GM21576 (cell line): ENCODE results near the gene NDUFS2.
"Not testable (repeated sequence)": the region's sequence is repeated elsewhere in the genome, so short reads cannot be mapped to it uniquely, and the experiment has no call there.

Experiments
- ATAC-seq: cut with Tn5 transposase; IDR thresholded peaks from one replicate; pipeline ENCODE4 v1.9.1; 2021; ENCODE audit warnings: mild to moderate bottlenecking, moderate library complexity; ENCODE audit not compliant: unreplicated experiment

The NDUFS2 gene

GRCh38 chr1:161218301-161219077, 16.3 kb downstream of the NDUFS2 start:
- no peak for ATAC-seq

- ATAC-seq: no peak
Observed at GRCh38 chr1:161219078-161219892, 17.1 kb downstream of the NDUFS2 start.

DNA sequence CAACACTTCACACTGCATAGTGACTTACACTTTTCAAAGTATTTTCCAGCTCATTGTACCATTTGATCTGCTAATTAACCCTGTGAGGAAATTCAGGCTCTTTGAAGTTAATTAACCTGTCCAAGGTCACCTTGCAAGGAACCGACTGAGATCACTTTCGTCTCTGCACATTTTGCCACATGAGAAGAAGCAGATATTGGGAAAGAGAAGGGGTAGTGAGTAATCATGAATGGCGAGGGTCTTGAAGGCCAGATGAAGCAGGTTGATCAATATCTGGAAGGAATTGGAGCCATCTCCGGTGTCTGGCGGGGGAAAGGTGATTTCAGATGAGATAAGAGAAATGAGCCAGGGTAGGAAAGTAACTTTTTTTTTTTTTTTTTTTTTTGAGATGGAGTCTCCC, 17.8 kb downstream of the NDUFS2 start:
- no peak for ATAC-seq

- ATAC-seq: no peak
Observed at GRCh38 chr1:161222175-161223019, 20.2 kb downstream of the NDUFS2 start.

- no peak for ATAC-seq
Observed at GRCh38 chr1:161223805-161224694, 21.9 kb downstream of the NDUFS2 start.

GRCh38 chr1:161224695-161225087, 22.5 kb downstream of the NDUFS2 start:
- ATAC-seq: not testable (repeated sequence)

GRCh38 chr1:161225178-161225533, 23.0 kb downstream of the NDUFS2 start:
- no peak for ATAC-seq

DNA sequence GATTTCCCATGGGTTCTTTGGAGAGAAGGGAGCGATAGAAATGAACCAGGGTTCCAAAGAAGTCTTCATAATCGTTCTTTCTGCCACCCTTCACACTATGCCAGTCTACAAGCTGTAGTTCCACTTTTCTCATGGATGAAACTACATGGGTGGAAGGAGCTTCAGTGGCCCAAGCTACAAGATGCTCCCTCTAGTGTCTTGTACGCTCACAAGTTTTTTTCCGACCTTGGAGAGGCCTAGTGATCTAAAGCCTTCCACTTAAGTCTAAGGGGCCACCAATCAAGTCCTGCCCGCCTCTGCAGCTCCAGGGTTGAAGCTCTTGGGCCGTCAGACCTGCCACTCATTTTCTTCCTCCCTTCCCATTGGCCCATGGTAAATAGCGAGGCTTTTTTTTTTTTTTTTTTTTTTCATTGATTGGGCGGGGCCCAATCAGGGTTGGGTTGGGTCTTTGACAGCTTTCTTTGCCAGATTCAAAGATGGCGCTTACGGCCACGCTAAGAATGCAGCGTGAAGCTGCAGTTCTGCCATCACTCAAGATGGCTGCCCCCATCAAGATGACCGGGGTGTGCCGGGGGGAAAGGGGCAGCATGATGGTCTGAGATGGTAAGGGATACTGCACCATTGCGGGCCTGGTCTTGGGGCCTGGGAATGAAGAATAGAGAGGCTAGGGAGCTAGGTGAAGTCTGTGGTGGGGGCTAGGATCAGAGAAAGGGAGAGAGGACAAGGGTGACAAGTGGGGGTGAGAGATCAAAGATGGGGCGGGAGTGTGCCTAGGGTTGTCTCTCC, 23.6 kb downstream of the NDUFS2 start, which contains the start of gene TOMM40L:
Gene TOMM40L, plus strand, starts transcription at position 527 of the 786 bp plus-strand sequence. CDS start 430 bp downstream, outside the sequence.
- peak; percentile 95 for ATAC-seq

DNA sequence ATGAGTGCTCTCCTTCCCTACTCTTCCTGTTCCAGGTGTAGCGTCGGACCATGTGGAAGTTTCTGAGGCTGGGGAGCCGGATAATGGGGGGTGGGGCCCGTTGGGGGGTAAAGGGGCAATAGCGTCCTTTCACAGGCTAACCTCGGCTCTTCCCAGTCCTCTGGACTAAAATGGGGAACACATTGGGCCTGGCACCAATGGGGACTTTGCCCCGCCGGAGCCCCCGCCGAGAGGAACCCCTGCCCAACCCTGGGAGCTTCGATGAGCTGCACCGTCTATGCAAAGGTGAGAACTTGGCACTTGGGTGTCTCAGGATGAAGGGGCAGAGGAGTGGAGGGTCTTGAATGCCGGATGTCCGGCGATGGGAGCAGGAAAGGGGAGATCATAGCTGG, 24.1 kb downstream of the NDUFS2 start:
- no peak for ATAC-seq

GRCh38 chr1:161226759-161227158, 24.6 kb downstream of the NDUFS2 start:
- ATAC-seq: no peak

- ATAC-seq: peak; percentile 30
Observed at GRCh38 chr1:161227196-161227871, 25.2 kb downstream of the NDUFS2 start.

GRCh38 chr1:161228032-161228431, 25.9 kb downstream of the NDUFS2 start:
- ATAC-seq: no peak

DNA sequence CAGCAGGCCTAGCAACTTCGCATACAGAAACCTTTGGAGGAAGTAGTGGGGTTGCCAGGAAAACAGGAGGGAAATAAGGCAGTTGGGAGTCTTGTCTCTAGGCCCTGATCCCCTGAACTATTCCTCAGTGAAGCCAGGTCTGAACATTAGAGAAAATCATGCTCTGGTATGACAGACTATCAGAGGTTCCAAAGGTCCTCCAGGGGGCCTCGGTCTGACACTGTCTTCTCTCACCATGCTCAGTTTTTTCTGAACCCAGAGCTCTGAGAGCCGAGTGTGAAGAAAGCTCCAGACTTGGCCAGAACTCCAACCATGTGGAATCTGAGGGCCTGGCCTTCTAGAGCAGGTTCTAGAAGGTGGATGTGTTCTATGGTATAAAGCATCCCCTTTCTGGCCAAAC, 27.7 kb downstream of the NDUFS2 start:
- no peak for ATAC-seq

GRCh38 chr1:161230762-161231161, 28.6 kb downstream of the NDUFS2 start:
- no peak for ATAC-seq

GRCh38 chr1:161233102-161233501, 30.9 kb downstream of the NDUFS2 start:
- ATAC-seq: no peak

DNA sequence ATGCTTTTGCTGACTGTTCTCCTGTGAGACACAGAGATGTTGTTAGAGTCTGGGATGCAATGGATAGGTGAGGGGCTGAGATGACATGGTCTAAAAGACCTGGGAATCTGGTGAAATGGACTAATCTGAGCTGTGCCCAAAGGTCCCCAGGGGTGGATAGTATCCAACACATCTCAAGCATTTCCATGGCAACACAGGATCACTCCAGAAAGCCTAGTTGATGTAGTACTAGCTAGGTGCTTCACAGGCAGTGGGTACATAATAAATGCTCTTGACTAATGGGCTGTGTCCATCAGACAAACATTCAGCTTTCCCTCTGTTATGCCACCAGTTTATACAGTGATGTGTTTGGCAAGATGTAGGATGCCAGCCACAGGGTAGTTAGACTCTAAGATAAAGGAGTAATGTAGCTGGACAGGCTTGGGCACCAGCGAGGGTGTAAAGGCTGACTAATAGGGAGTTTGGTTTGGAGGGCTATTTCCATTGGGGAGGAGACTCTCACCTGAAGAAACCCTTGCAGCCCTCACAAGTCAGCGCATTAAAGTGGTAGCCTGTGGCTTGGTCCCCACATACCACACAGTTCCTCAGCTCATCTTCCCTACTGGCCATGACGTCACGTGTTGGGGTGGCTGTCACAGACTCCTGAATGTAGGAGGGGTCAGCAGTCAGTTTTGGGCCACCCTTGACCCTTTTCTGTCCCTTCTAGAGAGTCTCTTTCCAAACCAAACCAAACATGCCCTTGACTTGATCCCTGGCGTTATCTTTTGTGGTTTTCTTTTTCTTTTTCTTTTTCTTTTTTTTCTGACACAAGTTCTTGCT, 34.0 kb downstream of the NDUFS2 start:
- ATAC-seq: no peak

- no peak for ATAC-seq
Observed at GRCh38 chr1:161238039-161238473, 35.9 kb downstream of the NDUFS2 start, which contains the start of gene NR1I3. NR1I3 (minus strand) TSS chr1:161238203; CDS start chr1:161236565, 1,638 bp downstream.

DNA sequence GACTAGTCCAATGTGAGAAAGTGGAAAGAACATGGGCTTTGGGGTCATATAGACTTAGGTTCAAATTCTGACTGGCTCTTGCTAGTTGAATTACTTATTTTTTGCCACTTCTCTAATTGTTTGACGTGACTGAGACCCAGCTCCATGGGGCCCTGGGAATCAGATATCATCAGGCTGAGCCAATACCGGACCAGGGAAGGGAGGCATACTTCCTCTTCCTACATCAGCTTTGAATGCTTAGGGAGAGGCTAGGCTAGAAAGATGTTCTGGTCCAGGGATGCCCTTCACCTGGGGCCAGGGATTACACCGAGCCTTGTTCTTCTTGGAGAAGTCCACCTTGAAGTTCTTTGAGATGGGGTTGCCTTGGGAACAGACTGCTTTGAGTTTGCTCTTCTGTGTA, 39.5 kb downstream of the NDUFS2 start:
- no peak for ATAC-seq
